CD4-positive, CD25-positive, alpha-beta regulatory T cell (primary cell): ENCODE results near the gene PROS1. TPM values are rescaled to one million over a fixed set of nuclear protein-coding genes. Genes with fewer than 3 reads are reported as not detected.

Experiments used
- ATAC-seq, 2 donors: fragments of 150-1000 bp; cut with Tn5 transposase; one replicate each; pipeline ENCODE4 v1.10.0; 2021; ENCODE audit warnings: low read depth in 2 of 2, moderate number of reproducible peaks in 2 of 2, moderate library complexity in 1 of 2
- DNase-seq, 3 donors: peaks; one replicate each; pipeline versions ENCODE4 v3.0.0 to v3.0.0-alpha.2; 2012 to 2022; ENCODE audit warnings: mixed read lengths in 1 of 3
- H3K27ac ChIP-seq: one replicate; pipeline ENCODE4 v1.7.0; 2013; ENCODE audit warnings: mild to moderate bottlenecking, low read length; ENCODE audit not compliant: insufficient read depth, poor library complexity, severe bottlenecking
- H3K27me3 ChIP-seq: one replicate; pipeline ENCODE4 v1.7.0; 2013; ENCODE audit warnings: low read length; ENCODE audit not compliant: control insufficient read depth, insufficient read depth
- H3K36me3 ChIP-seq: one replicate; pipeline ENCODE4 v1.7.0; 2013; ENCODE audit warnings: mild to moderate bottlenecking, low read length, moderate library complexity; ENCODE audit not compliant: control insufficient read depth, insufficient read depth
- H3K4me1 ChIP-seq: 2 replicates; pipeline ENCODE4 v1.7.0; 2013; ENCODE audit warnings: mild to moderate bottlenecking, low read length; ENCODE audit not compliant: insufficient read depth, control insufficient read depth, poor library complexity, severe bottlenecking
- H3K4me3 ChIP-seq: one replicate; pipeline ENCODE4 v1.7.0; 2013; ENCODE audit warnings: low read depth, mild to moderate bottlenecking, low read length, moderate library complexity
- H3K9me3 ChIP-seq, 2 experiments: 1 replicate in 1 of 2; 2 replicates in 1 of 2; pipeline ENCODE4 v1.7.0; 2013; ENCODE audit warnings: low read length in 2 of 2, mild to moderate bottlenecking in 1 of 2, moderate library complexity in 1 of 2; ENCODE audit not compliant: control insufficient read depth in 2 of 2
- H3K27ac Mint-ChIP-seq, 3 donors: one replicate each; pipeline ENCODE4 v1.8.0; 2020 to 2022; ENCODE audit warnings: mild to moderate bottlenecking in 3 of 3, mixed read lengths in 3 of 3, moderate library complexity in 2 of 3
- H3K27me3 Mint-ChIP-seq: one replicate; pipeline ENCODE4 v1.8.0; 2022; ENCODE audit warnings: mild to moderate bottlenecking, mixed read lengths
- H3K36me3 Mint-ChIP-seq: one replicate; pipeline ENCODE4 v1.8.0; 2020; ENCODE audit warnings: mixed read lengths
- H3K4me1 Mint-ChIP-seq, 4 donors: one replicate each; pipeline ENCODE4 v1.8.0; 2020 to 2022; ENCODE audit warnings: mixed read lengths in 4 of 4, mild to moderate bottlenecking in 1 of 4
- H3K4me3 Mint-ChIP-seq, 4 donors: one replicate each; pipeline ENCODE4 v1.8.0; 2020 to 2022; ENCODE audit warnings: mild to moderate bottlenecking in 4 of 4, mixed read lengths in 4 of 4, moderate library complexity in 3 of 4
- H3K9me3 Mint-ChIP-seq, 7 donors: one replicate each; pipeline ENCODE4 v1.8.0; 2020 to 2022; ENCODE audit warnings: mixed read lengths in 7 of 7, mild to moderate bottlenecking in 3 of 7, moderate library complexity in 2 of 7
- polyA plus RNA-seq, 4 donors: library from polyadenylated mRNA; unstranded; fragments of 300-500 nt; fragmentation: Illumina TruSeq; gene quantifications; one replicate each; pipeline ENCODE4 v1.2.3, GENCODE V29; 2021
- total RNA-seq: library from RNA; stranded (reverse); gene quantifications from one replicate; pipeline ENCODE4 v1.2.3, GENCODE V29; 2022

The PROS1 gene
- total and polyA plus RNA-seq, 5 donors from 2014 or later = 0.81 TPM; not detected in 4

DNA sequence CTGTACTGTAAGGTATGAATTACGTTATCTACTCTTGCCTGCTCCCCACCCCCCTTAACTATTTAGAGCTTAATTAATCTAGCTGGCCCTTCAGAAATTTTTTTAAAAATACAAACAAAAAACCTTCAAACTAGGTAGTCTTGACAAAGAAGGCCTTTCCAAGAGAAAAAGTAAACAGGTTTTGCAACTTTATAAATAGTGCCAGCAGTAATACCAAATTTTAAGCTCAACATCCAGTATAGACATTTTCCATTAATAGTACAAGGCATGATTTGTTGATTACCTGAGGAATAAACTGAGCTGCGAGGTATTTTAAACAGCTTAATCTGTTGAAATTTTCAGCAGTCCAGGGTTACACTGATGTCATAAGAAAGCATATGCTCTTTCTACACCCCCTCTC, 34.6 kb upstream of the PROS1 start:
- DNase-seq (no peak), ATAC-seq (no peak)
- Mint-ChIP-seq H3K27me3 (no peaks in the 10 kb centered on the region), H3K36me3 (peaks cover 14% of the 10 kb centered on the region), H3K4me3 (no peak overlapping the region), H3K27ac (no peak overlapping the region), H3K4me1 (peaks cover 12 to 17% (median 15%) of the 10 kb centered on the region in 4 donors), H3K9me3 (no peaks in the 10 kb centered on the region)
- Histone ChIP-seq H3K4me1 (no peaks in the 10 kb centered on the region), H3K27me3 (no peaks in the 10 kb centered on the region), H3K36me3 (no peaks in the 10 kb centered on the region), H3K9me3 (no peaks in the 10 kb centered on the region), H3K4me3 (no peak overlapping the region), H3K27ac (no peak overlapping the region)

DNA sequence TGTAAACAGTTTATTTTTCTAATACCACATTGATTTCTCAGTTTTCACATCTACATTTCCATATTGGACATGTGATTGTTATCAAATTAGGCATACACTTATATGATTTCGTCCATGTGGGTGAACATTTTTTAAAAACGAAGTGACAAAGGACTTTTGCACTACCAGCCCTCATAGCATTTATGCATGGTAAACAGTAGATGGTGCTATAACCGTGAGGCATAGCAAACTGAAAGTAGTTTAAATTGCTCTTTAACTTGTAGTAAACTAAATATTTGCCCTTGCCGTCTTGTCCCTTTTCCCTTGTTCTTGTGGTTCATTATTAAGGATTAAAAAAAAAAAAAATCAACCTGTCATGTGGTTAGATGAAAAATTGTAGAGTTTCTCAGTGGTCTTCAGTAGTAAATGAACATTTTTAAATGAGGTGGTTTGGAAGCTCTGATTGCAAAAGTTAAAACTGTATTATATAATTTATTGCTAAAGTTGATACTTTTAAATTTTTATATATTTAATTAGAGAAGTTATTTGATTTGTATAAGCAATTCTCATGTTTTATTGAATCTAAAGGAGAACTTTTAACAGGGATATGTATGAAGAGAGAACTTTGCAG, 30.7 kb upstream of the PROS1 start:
- H3K9me3 Mint-ChIP-seq = no peaks in the 10 kb centered on the region
- DNase-seq (peak in 2 of 3 donors; percentile 52 to 78), ATAC-seq (peak; percentile 86 to 93)
- Histone ChIP-seq H3K4me1 (no peaks in the 10 kb centered on the region), H3K9me3 (no peaks in the 10 kb centered on the region), H3K27me3 (no peaks in the 10 kb centered on the region), H3K36me3 (no peaks in the 10 kb centered on the region), H3K4me3 (peak overlapping the region; percentile 82), H3K27ac (no peak overlapping the region)
- peaks cover 0 to 5% (median 3%) of the 10 kb centered on the region in 4 donors for H3K4me1 Mint-ChIP-seq
- peak overlapping the region in 1 of 3 donors; percentile 52 for H3K27ac Mint-ChIP-seq
- H3K36me3 Mint-ChIP-seq = peaks cover 4% of the 10 kb centered on the region
- peak overlapping the region in 3 of 4 donors; percentile 77 to 82 (median 82) for H3K4me3 Mint-ChIP-seq
- H3K27me3 Mint-ChIP-seq = no peaks in the 10 kb centered on the region

DNA sequence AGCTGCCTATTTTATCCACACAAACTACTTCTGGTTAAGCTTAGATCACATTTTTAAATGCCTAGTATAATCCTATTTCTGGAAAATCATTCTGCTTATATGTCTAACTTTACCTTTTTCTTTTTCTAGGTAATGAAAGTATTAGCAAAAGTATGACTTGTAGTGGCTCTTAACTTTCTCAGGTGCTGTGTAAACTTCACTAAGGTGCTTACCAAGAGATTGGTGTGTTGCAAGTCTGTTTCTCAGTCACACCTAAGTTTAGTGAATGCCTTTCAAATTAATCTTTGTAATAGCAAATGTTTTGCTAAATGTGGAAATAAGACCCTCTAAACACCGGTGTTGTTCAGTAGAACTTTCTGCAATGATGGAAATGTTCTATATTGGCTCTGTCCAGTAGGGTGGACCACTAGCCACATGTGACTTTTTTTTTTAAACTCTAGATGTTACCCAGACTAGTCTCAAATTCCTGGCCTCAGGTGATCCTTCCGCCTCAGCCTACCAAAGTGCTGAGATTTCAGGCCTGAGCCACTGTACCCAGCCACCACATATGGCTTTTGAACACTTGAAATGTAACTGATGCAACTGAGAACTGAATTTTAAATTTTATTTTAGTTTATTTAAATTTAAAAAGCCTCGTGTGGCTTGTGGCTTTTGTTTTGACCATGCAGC, 28.3 kb upstream of the PROS1 start:
- Mint-ChIP-seq H3K4me3 (no peak overlapping the region), H3K36me3 (peaks cover 10% of the 10 kb centered on the region), H3K4me1 (peaks cover 0 to 5% (median 1%) of the 10 kb centered on the region in 4 donors), H3K27ac (no peak overlapping the region), H3K9me3 (no peaks in the 10 kb centered on the region), H3K27me3 (no peaks in the 10 kb centered on the region)
- ATAC-seq (no peak), DNase-seq (no peak)
- no peak overlapping the region for H3K4me3 ChIP-seq
- H3K27ac ChIP-seq = no peak overlapping the region
- H3K36me3 ChIP-seq = no peaks in the 10 kb centered on the region
- H3K9me3 ChIP-seq = no peaks in the 10 kb centered on the region
- H3K27me3 ChIP-seq = no peaks in the 10 kb centered on the region
- no peaks in the 10 kb centered on the region for H3K4me1 ChIP-seq

DNA sequence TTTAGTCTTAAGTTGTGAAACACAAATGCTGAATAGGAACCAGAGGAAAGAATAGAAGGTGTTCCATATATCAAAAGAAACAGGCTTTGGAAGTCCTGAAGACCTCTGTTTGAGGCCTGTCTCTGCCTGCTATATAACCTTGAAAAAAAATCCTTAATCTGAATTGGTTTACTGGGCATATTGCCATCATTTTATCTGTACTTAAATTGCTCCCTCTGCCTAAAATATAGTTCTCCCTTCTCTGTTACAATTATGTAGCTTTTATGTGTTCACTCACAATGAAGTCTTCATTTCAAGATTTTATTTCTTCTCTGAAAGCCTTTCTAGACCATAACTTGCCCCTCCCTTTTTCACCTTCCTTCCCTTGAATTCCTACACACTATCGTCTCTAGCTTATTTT, 27.5 kb upstream of the PROS1 start:
- Mint-ChIP-seq H3K4me3 (no peak overlapping the region), H3K4me1 (peaks cover 0 to 5% (median 1%) of the 10 kb centered on the region in 4 donors), H3K27me3 (no peaks in the 10 kb centered on the region), H3K36me3 (peaks cover 13% of the 10 kb centered on the region), H3K27ac (no peak overlapping the region), H3K9me3 (no peaks in the 10 kb centered on the region)
- H3K27ac ChIP-seq = no peak overlapping the region
- no peak for DNase-seq
- no peaks in the 10 kb centered on the region for H3K9me3 ChIP-seq
- H3K36me3 ChIP-seq = no peaks in the 10 kb centered on the region
- no peaks in the 10 kb centered on the region for H3K4me1 ChIP-seq
- H3K27me3 ChIP-seq = no peaks in the 10 kb centered on the region
- no peak for ATAC-seq
- H3K4me3 ChIP-seq = no peak overlapping the region

DNA sequence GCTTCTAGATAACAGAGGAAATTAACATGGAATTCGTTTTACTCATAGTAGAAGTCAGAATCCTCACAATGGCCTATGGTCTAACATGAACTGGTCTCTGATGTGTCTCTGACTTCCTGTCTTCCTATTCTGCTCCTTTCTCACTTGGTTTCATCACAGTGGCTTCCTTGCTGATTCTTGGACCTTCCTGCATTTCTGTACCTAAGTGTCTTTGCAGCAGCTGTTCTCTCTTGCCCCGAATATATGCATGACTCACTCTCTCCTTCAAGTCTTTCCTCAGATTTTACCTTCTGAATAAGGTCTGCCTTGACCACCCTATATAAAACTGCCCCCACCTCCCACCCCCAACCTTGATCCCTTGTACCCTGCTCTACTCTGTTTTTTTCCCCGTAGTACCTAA, 20.4 kb upstream of the PROS1 start:
- peaks cover 0 to 9% (median 0%) of the 10 kb centered on the region in 4 donors for H3K4me1 Mint-ChIP-seq
- peaks cover 12% of the 10 kb centered on the region for H3K36me3 Mint-ChIP-seq
- H3K9me3 Mint-ChIP-seq = no peaks in the 10 kb centered on the region
- no peak overlapping the region for H3K4me3 Mint-ChIP-seq
- DNase-seq = no peak
- ATAC-seq = no peak
- H3K4me3 ChIP-seq = no peak overlapping the region
- H3K27me3 ChIP-seq = no peaks in the 10 kb centered on the region
- no peaks in the 10 kb centered on the region for H3K4me1 ChIP-seq
- no peak overlapping the region for H3K27ac Mint-ChIP-seq
- no peak overlapping the region for H3K27ac ChIP-seq
- H3K9me3 ChIP-seq = no peaks in the 10 kb centered on the region
- H3K36me3 ChIP-seq = no peaks in the 10 kb centered on the region
- no peaks in the 10 kb centered on the region for H3K27me3 Mint-ChIP-seq

DNA sequence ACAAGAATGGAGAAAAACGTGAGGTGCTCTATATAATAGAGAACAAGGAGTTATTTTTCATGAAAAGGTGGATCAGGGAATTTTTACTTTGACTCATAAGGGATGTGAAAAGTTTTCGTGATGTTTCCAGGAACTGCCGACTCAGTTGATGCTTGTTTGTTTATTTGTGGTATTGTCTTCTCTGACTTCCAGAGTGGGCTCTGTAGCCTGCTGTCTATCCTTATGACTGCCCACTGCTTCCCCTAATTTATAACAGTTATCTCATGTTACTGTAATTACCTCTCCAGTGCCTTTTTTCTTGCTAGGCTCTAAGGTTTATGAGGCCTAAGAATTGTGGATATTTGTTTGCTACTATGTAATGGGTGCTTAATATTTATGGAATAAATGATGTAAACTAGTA, 18.5 kb upstream of the PROS1 start:
- H3K9me3 ChIP-seq = no peaks in the 10 kb centered on the region
- H3K27ac Mint-ChIP-seq = no peak overlapping the region
- no peak overlapping the region for H3K4me3 ChIP-seq
- H3K4me3 Mint-ChIP-seq = no peak overlapping the region
- H3K27me3 Mint-ChIP-seq = no peaks in the 10 kb centered on the region
- H3K4me1 Mint-ChIP-seq = peaks cover 0 to 9% (median 0%) of the 10 kb centered on the region in 4 donors
- ATAC-seq (no peak), DNase-seq (no peak)
- no peak overlapping the region for H3K27ac ChIP-seq
- H3K36me3 ChIP-seq = no peaks in the 10 kb centered on the region
- H3K27me3 ChIP-seq = no peaks in the 10 kb centered on the region
- peaks cover 8% of the 10 kb centered on the region for H3K36me3 Mint-ChIP-seq
- no peaks in the 10 kb centered on the region for H3K9me3 Mint-ChIP-seq
- H3K4me1 ChIP-seq = no peaks in the 10 kb centered on the region

DNA sequence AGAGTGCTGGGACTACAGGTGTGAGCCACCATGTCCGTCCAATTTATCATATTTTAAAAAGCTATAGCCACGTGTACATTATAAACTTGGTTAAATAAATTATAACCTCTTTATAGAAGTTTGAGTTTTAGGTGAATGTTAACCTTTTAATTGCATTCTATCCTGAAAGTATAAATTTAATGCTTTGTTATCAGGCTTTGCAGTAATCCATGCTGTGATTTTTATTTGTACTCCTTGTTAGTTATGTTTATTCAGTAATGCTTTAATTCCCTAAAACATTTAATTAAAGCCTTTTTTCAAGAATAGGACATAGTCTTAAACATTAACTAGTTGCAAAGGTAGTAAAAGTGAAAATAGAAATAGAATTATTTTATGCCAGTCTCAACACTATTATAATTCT, 17.9 kb upstream of the PROS1 start:
- no peak for ATAC-seq
- no peak for DNase-seq
- H3K9me3 ChIP-seq = no peaks in the 10 kb centered on the region
- no peaks in the 10 kb centered on the region for H3K27me3 ChIP-seq
- H3K9me3 Mint-ChIP-seq = no peaks in the 10 kb centered on the region
- H3K4me1 Mint-ChIP-seq = peaks cover 0 to 9% (median 0%) of the 10 kb centered on the region in 4 donors
- no peak overlapping the region for H3K27ac Mint-ChIP-seq
- H3K4me3 ChIP-seq = no peak overlapping the region
- H3K27ac ChIP-seq = no peak overlapping the region
- no peaks in the 10 kb centered on the region for H3K36me3 ChIP-seq
- no peaks in the 10 kb centered on the region for H3K4me1 ChIP-seq
- peaks cover 2% of the 10 kb centered on the region for H3K36me3 Mint-ChIP-seq
- no peaks in the 10 kb centered on the region for H3K27me3 Mint-ChIP-seq
- no peak overlapping the region for H3K4me3 Mint-ChIP-seq

DNA sequence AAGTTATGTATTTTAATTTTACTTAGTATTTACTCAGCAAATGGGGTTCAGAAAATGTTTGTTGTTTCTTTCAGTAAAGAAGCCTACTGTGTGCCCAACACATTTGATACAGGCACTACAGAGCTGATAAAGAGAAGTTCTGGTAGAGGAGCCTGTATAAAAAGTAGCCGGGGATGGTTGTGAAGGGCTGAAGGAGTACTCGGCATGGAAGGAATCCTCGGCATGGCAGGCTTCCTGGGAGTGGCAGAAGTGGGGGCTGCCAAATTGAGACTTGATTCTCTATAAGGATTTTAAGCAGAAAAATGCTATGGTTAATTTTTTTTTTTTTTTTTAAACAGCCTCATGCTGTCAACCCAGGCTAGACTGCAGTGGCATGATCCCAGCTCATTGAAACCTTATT, 15.5 kb upstream of the PROS1 start:
- Mint-ChIP-seq H3K4me1 (peaks cover 0 to 6% (median under 1%) of the 10 kb centered on the region in 4 donors), H3K36me3 (no peaks in the 10 kb centered on the region), H3K4me3 (no peak overlapping the region), H3K27me3 (no peaks in the 10 kb centered on the region), H3K27ac (no peak overlapping the region), H3K9me3 (no peaks in the 10 kb centered on the region)
- no peaks in the 10 kb centered on the region for H3K27me3 ChIP-seq
- no peak overlapping the region for H3K27ac ChIP-seq
- DNase-seq = no peak
- no peak for ATAC-seq
- H3K4me3 ChIP-seq = no peak overlapping the region
- H3K36me3 ChIP-seq = no peaks in the 10 kb centered on the region
- H3K9me3 ChIP-seq = no peaks in the 10 kb centered on the region
- peaks cover 2% of the 10 kb centered on the region for H3K4me1 ChIP-seq
